ENCODE results near the gene AMZ2.
"Not testable (repeated sequence)": the region's sequence is repeated elsewhere in the genome, so short reads cannot be mapped to it uniquely, and the experiment has no call there.

DNA sequence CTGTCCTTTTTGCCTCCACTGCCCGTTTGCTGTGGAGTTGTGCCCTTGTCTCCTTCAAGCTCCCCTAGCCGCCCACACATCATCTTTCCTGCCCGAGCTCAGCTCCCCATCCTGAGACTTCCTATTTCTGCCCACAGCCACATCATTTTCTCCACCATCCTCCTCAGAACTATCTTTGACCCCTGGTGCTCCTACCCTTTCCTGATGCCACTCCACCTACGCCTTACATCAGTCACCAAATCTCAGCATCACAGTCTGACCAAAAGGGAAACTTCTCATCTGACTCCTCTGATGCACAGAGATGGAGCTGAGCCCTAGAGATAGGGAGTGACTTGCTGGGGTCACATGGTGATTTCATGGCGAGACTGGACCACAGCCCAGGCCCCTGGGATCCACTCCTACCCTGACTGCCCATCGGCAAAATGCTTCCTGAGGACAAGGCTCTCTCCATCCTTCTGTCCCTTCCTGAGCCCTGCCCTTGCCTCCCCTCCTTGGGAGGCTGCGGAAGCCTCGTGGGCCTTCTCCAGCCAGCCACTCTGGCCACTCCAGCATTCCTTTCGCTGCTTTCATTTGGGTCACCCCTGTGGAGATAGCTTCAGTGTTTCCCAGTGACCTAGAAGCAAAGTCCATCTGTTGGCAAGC, 19.7 kb upstream of the AMZ2 start:
- TF ChIP-seq, protein P1, sequence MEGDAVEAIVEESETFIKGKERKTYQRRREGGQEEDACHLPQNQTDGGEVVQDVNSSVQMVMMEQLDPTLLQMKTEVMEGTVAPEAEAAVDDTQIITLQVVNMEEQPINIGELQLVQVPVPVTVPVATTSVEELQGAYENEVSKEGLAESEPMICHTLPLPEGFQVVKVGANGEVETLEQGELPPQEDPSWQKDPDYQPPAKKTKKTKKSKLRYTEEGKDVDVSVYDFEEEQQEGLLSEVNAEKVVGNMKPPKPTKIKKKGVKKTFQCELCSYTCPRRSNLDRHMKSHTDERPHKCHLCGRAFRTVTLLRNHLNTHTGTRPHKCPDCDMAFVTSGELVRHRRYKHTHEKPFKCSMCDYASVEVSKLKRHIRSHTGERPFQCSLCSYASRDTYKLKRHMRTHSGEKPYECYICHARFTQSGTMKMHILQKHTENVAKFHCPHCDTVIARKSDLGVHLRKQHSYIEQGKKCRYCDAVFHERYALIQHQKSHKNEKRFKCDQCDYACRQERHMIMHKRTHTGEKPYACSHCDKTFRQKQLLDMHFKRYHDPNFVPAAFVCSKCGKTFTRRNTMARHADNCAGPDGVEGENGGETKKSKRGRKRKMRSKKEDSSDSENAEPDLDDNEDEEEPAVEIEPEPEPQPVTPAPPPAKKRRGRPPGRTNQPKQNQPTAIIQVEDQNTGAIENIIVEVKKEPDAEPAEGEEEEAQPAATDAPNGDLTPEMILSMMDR (IDR thresholded peaks at IDR 0.05), result not testable (repeated sequence)
- TF ChIP-seq ZFX (IDR thresholded peaks at IDR 0.05; ENCODE audit: borderline replicate concordance), result not testable (repeated sequence)
